Measurements from ENCODE around the gene NLGN1. TPM values are rescaled to one million over a fixed set of nuclear protein-coding genes. Genes with fewer than 3 reads are reported as not detected.

NLGN1 gene
- total RNA-seq, 3 donors from 2014 or later: 4.4 to 12.3 (median 6.9) TPM

DNA sequence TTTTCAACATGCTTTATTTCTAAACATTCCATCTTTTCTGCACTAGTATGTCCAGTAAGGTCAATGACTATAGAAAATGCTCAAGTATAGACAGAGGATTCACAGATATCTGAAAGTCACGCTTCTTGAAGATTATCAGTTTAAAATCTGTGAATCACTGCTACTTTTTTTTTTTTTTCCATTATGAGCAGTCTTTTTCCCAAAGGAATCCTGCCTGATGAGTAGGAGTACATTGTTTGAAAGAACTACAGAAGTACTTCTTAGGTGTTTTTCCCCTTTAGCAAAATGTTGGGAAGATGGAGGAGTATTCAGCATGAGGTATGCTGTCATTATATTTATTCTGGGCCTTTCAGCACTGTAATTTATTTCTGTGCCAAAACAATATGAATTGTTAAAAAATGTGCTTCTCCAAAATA is 266.2 kb downstream of the NLGN1 start:
- no peaks in the 10 kb centered on the region for H3K36me3 ChIP-seq
- H3K27me3 ChIP-seq: no peaks in the 10 kb centered on the region
- no peak for TF ChIP-seq POLR2AphosphoS5 (IDR thresholded peaks at IDR 0.05)
- no peak for TF ChIP-seq POLR2A (IDR thresholded peaks at IDR 0.05)
- TF ChIP-seq, protein P1, sequence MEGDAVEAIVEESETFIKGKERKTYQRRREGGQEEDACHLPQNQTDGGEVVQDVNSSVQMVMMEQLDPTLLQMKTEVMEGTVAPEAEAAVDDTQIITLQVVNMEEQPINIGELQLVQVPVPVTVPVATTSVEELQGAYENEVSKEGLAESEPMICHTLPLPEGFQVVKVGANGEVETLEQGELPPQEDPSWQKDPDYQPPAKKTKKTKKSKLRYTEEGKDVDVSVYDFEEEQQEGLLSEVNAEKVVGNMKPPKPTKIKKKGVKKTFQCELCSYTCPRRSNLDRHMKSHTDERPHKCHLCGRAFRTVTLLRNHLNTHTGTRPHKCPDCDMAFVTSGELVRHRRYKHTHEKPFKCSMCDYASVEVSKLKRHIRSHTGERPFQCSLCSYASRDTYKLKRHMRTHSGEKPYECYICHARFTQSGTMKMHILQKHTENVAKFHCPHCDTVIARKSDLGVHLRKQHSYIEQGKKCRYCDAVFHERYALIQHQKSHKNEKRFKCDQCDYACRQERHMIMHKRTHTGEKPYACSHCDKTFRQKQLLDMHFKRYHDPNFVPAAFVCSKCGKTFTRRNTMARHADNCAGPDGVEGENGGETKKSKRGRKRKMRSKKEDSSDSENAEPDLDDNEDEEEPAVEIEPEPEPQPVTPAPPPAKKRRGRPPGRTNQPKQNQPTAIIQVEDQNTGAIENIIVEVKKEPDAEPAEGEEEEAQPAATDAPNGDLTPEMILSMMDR (IDR thresholded peaks at IDR 0.05): no peak
- no peaks in the 10 kb centered on the region for H3K9me3 ChIP-seq
- no peak overlapping the region for H3K27ac ChIP-seq
- DNase-seq (ENCODE audit: low spot score in 2 of 2): no peak
- no peaks in the 10 kb centered on the region for H3K4me1 ChIP-seq
- intact Hi-C loops (cut with DNase I; ENCODE audit: low total_unique reads): no loop called here
- H3K4me3 ChIP-seq: no peak overlapping the region

DNA sequence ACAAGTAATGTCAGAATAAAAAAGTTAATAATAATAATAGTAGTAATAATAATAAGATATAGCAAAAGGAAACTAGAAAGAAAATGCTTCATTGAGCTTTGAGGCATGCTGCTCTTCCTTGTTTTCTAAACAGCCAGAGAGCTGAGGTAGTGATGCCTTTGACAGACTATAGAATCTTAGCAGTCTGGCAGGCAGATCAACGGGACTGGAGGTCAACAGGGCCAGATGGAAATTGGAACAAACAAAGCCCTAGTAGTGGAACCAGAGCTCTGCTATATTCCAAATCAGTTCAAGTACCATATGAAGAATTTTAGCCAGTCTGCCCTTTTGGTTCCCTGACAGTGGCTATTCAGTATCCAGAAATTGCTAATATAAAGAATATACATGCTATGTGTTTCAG is 278.6 kb downstream of the NLGN1 start:
- H3K9me3 ChIP-seq: no peaks in the 10 kb centered on the region
- no peaks in the 10 kb centered on the region for H3K27me3 ChIP-seq
- intact Hi-C loops (cut with DNase I; ENCODE audit: low total_unique reads): no loop called here
- TF ChIP-seq POLR2AphosphoS5 (IDR thresholded peaks at IDR 0.05) (no peak), POLR2A (IDR thresholded peaks at IDR 0.05) (no peak)
- TF ChIP-seq, protein P1 (IDR thresholded peaks at IDR 0.05): no peak
- DNase-seq (ENCODE audit: low spot score in 2 of 2): no peak
- H3K4me3 ChIP-seq: no peak overlapping the region
- no peaks in the 10 kb centered on the region for H3K4me1 ChIP-seq
- no peak overlapping the region for H3K27ac ChIP-seq
- no peaks in the 10 kb centered on the region for H3K36me3 ChIP-seq

DNA sequence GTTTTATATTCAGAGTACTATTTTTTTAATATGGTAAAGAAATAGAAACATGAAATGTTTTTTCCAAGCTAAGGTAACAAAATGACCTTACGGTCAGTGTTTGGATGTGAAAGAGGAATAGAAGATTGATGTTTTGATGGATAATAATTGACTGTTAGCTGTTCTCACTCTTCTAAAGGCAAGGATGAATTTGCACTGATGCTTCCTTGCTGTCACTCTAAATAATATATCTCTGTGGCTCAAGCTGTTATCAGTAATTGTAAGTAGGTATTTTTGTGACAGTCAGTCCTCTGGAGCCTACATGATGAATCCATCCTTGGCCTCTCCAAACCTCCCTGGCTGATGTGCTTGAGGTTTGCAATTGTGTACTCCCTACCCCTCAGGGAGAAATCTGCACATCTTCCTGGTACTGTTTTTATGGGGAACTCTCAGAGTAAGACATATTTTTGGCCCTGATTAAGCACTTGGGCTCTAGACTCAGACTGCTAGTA is 283.7 kb downstream of the NLGN1 start:
- TF ChIP-seq, protein P1 (IDR thresholded peaks at IDR 0.05): no peak
- TF ChIP-seq POLR2AphosphoS5 (IDR thresholded peaks at IDR 0.05) (no peak), POLR2A (IDR thresholded peaks at IDR 0.05) (no peak)
- H3K9me3 ChIP-seq: no peaks in the 10 kb centered on the region
- H3K27ac ChIP-seq: no peak overlapping the region
- DNase-seq (ENCODE audit: low spot score in 2 of 2): no peak
- H3K27me3 ChIP-seq: no peaks in the 10 kb centered on the region
- intact Hi-C loops (cut with DNase I; ENCODE audit: low total_unique reads): no loop called here
- no peaks in the 10 kb centered on the region for H3K4me1 ChIP-seq
- no peak overlapping the region for H3K4me3 ChIP-seq
- H3K36me3 ChIP-seq: no peaks in the 10 kb centered on the region

DNA sequence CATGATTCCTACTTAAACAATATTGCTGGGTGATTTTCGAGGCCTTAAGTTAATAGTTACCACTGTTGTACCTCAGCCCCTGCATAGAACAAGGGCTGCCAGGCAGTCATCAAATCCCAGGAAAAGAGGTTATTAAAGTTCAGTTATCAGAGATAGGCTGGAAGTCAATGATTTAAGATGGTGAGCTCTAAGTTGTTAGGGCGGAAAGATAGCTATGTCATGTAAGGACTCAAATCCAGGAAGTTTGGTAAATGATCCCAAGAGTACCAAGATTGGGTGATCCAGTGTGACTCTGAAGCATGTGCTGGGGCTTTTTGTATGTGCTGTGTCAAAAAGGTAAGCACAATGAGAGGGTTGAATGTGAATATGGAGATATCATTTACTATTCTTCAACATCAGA is 287.9 kb downstream of the NLGN1 start:
- intact Hi-C loops (cut with DNase I; ENCODE audit: low total_unique reads): no loop called here
- no peaks in the 10 kb centered on the region for H3K4me1 ChIP-seq
- no peaks in the 10 kb centered on the region for H3K27me3 ChIP-seq
- no peak for DNase-seq (ENCODE audit: low spot score in 2 of 2)
- no peak for TF ChIP-seq POLR2AphosphoS5 (IDR thresholded peaks at IDR 0.05)
- TF ChIP-seq, protein P1 (IDR thresholded peaks at IDR 0.05): no peak
- no peak for TF ChIP-seq POLR2A (IDR thresholded peaks at IDR 0.05)
- H3K9me3 ChIP-seq: no peaks in the 10 kb centered on the region
- no peaks in the 10 kb centered on the region for H3K36me3 ChIP-seq
- H3K27ac ChIP-seq: no peak overlapping the region
- no peak overlapping the region for H3K4me3 ChIP-seq

DNA sequence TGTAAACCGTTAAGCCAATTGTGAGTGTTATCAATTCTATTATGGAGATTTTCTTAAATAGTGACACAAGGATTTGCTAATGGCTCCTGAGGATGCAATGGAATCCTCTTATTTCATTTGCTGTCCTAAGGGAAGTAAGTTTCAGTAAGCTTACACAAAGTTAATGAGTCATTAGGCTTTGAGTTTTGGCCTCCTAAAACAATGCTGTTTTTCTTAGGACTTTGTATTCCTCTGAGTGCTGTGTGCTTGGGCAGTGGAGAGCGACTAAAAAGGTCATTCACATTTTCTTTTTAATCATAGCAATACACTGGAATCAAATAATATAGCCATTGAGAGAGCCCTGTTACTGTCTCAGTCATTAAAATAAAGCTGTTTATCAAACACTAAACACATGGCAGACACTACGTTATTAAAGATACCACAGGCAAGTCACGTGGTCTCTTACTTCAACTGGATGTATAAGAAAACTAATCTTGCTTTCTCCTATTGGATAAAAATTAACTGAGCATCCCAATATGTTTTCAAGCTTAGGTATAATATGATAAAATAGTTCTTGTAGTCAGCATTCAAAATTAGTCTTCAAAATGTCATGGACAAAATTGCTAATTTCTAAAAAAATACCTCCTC is 290.8 kb downstream of the NLGN1 start:
- Histone ChIP-seq H3K4me3 (no peak overlapping the region), H3K27ac (no peak overlapping the region), H3K27me3 (no peaks in the 10 kb centered on the region), H3K4me1 (no peaks in the 10 kb centered on the region), H3K9me3 (no peaks in the 10 kb centered on the region), H3K36me3 (no peaks in the 10 kb centered on the region)
- TF ChIP-seq POLR2AphosphoS5 (IDR thresholded peaks at IDR 0.05): no peak
- no peak for TF ChIP-seq POLR2A (IDR thresholded peaks at IDR 0.05)
- TF ChIP-seq, protein P1 (IDR thresholded peaks at IDR 0.05): no peak
- no peak for DNase-seq (ENCODE audit: low spot score in 2 of 2)
- intact Hi-C loops (cut with DNase I; ENCODE audit: low total_unique reads): no loop called here
